Choroid plexus epithelial cell (primary cell): ENCODE measurements around the gene TNN.

ENCODE experiments used
- DNase-seq: peaks from one replicate; pipeline ENCODE4 v3.0.0-alpha.2; 2010; ENCODE audit warnings: low read depth
- H3K4me3 ChIP-seq: 2 replicates; pipeline ENCODE4 v1.5.1; 2011; ENCODE audit warnings: low read depth, mild to moderate bottlenecking, control low read depth, low read length, moderate library complexity
- TF ChIP-seq, protein P1 (sequence below): conservative IDR thresholded peaks from 2 replicates; pipeline ENCODE4 v1.5.1; 2011; ENCODE audit warnings: low read depth, mild to moderate bottlenecking, control low read depth, inconsistent platforms, low read length, moderate library complexity

TNN gene

DNA sequence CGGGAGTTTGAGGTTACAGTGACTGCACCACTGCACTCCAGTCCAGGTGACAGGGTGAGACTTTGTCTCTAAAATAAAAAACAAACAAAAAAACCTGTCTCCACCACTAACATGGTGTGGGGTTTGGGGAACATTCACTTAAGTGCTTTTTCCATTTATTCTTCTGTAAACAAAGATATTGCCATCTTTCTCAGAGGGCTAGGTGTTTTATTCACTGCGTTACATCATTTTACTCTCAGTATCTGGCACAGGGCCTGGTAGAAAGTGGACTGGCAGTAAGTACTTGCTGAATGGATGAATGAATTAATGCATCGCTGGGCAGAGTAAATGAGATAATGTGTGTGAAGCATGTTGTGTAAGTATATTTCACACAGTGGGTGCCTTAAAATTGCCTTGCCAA, 104.9 kb downstream of the TNN start:
- DNase-seq: no peak
- TF ChIP-seq, protein P1, sequence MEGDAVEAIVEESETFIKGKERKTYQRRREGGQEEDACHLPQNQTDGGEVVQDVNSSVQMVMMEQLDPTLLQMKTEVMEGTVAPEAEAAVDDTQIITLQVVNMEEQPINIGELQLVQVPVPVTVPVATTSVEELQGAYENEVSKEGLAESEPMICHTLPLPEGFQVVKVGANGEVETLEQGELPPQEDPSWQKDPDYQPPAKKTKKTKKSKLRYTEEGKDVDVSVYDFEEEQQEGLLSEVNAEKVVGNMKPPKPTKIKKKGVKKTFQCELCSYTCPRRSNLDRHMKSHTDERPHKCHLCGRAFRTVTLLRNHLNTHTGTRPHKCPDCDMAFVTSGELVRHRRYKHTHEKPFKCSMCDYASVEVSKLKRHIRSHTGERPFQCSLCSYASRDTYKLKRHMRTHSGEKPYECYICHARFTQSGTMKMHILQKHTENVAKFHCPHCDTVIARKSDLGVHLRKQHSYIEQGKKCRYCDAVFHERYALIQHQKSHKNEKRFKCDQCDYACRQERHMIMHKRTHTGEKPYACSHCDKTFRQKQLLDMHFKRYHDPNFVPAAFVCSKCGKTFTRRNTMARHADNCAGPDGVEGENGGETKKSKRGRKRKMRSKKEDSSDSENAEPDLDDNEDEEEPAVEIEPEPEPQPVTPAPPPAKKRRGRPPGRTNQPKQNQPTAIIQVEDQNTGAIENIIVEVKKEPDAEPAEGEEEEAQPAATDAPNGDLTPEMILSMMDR: no peak
- H3K4me3 ChIP-seq: no peak overlapping the region

DNA sequence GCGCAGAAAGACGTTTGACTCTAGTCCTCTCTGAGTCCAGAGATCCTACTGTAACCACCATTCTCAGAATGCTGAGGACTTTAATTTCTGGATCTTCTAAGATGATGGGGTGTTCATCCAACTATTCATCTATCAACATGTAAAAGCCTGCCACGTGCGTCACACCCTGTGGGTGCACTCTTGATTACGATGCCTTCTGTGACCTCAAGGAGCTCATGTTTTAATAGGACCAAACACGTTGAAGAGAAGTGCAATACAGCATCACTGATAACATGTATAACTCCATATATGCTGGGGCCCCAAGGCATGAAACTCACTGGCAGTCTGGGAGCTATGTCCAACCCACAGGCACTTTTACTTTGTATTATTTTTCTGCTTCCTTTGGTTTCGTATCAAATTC, 105.9 kb downstream of the TNN start:
- no peak for DNase-seq
- TF ChIP-seq, protein P1: no peak
- H3K4me3 ChIP-seq: no peak overlapping the region

DNA sequence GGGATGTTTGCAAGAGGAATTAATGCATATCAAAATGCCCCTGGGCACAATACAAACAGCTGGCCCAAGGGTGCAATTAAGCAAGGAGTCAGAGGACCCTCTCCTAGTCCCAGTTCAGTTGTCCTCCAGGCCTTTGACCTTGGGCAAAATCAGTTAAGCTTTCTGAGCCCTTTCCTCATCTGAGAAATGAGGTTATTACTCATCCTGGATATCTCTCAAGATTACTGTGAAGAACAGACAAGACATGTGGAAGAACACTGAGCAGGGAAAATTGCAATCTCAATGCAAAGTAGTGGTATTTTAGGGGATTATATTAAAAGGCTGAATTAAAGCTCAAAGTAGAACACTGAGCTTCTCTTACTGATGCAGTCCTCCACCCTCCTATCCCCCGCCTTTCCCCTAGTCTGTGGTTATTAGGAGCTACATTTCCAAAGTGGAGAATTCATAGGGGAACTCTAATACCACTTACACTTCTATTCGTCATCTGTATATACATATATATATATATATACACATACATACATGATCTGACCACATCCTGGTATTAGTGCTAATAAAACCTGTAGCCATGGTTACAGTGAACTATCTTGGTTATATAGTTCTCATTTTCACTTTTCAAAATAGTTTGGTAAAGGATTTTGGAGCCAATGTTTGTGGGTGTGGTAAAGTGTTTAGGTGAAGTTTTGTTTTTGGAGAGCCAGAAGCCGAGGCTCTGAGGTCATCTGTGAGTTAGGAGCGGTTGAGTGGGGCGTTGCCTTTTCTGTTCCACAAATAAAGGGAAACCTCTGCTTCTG, 106.9 kb downstream of the TNN start:
- no peak for DNase-seq
- TF ChIP-seq, protein P1: no peak
- no peak overlapping the region for H3K4me3 ChIP-seq

GRCh38 chr1:175176246-175176645, 108.6 kb downstream of the TNN start:
- DNase-seq: no peak
- no peak overlapping the region for H3K4me3 ChIP-seq
- TF ChIP-seq, protein P1: no peak

GRCh38 chr1:175178056-175178455, 110.4 kb downstream of the TNN start:
- TF ChIP-seq, protein P1: no peak
- no peak for DNase-seq
- no peak overlapping the region for H3K4me3 ChIP-seq

DNA sequence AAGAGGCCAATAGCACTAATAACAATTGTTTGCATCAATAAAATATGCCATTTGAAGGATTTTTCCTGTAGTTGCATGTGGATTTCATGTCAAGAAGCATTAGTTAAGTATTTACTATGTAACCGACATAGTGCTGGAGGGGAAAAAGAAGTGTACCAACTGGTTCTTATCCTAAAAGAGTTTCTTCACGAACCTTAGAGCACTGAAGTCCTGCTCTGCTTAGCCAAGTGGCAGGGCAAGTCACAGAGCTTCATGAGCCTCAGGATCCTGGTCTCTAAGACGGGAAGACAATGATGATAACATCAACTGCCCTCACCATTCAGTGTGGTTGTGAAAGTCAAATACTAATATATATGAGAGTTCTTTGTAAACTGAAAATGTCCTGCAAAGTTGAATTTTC, 110.8 kb downstream of the TNN start:
- TF ChIP-seq, protein P1: no peak
- no peak for DNase-seq
- no peak overlapping the region for H3K4me3 ChIP-seq

GRCh38 chr1:175179837-175180590, 112.4 kb downstream of the TNN start:
- TF ChIP-seq, protein P1: no peak
- no peak for DNase-seq
- no peak overlapping the region for H3K4me3 ChIP-seq
